SHP77 treated with DMSO at 0.1 percent for 48 hours (cell line): Measurements from ENCODE around the gene TANGO2.

ENCODE experiments used
- DNase-seq: peaks from one replicate; lab custom pipeline; 2025; lab: John Stamatoyannopoulos, UW

TANGO2 gene

DNA sequence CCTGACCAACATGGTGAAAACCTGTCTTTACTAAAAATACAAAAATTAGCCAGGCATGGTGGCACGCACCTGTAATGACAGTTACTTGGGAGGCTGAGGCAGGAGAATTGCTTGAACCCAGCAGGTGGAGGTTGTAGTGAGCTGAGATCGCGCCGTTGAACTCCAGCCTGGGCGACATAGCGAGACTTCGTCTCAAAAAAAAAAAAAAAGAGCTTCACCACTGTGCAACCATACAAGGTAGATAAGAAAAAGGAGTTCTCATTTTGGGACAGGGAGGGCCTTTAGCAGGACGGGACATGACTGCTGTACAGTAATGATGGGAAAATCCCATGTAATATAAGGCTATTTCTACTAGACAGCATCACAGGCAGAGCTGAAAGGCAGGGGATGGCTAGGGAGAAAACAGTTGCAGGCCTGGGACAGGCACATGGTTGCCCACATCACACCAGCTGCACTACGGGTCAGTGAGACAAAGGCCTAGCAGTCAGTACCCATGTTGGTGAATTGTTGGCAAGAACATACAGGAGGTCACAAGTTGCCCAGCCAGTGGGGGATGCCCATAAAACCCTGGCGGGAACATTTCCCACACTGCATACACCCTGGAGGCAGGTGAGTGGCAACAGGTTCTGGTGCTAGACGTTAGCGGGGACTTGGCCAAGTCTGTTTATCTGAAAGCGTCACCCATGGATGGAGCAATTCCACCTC, 5.4 kb downstream of the TANGO2 start:
- DNase-seq: no peak

GRCh38 chr22:20026996-20027601, 6.2 kb downstream of the TANGO2 start:
- DNase-seq: no peak

- no peak for DNase-seq
Observed at GRCh38 chr22:20027966-20028854, 7.3 kb downstream of the TANGO2 start.

GRCh38 chr22:20028855-20029549, 8.1 kb downstream of the TANGO2 start:
- DNase-seq: no peak

GRCh38 chr22:20029550-20030225, 8.8 kb downstream of the TANGO2 start:
- no peak for DNase-seq

- DNase-seq: no peak
Observed at GRCh38 chr22:20031732-20032406, 11.0 kb downstream of the TANGO2 start.

- no peak for DNase-seq
Observed at GRCh38 chr22:20032407-20032991, 11.6 kb downstream of the TANGO2 start.

- no peak for DNase-seq
Observed at GRCh38 chr22:20033045-20033706, 12.3 kb downstream of the TANGO2 start.

DNA sequence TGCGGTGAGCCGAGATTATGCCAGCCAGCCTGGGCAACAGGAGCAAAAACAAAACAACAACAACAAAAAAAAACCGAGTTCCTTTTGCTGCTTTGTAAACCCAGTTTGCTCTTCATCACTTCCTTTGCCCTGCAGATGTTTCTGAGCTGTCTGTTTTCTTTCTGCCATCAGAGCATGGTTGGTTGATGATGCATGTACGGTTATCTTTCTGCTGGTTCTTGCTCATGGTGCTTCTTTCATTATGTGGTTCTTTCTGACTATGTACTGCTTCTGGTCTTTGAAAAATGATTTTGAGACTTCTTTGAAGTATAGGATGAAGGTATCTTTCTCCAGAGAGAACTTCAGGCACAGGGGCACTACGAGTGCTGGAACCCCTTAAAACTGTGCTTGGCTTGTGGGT, 13.2 kb downstream of the TANGO2 start:
- DNase-seq: no peak

GRCh38 chr22:20035375-20036083, 14.6 kb downstream of the TANGO2 start:
- DNase-seq: no peak

DNA sequence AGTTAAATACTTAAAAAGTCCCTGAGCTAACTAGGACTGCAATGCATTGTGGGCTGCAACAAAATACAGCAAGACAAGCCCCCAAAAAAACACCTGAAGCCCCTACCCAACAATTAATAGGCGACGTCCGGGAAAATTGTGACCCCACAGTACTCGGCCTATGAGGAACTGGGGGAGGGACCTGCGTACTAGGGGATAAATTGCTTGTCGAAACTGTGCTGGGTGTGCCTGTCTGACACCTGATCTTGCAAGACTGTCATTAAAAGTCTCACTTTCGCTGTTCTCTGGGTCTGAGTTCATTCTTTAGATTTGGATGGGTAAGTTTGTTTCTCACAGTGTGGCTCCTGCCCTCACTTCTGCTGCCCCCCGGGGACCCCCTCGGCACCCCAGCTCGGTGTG, 15.2 kb downstream of the TANGO2 start:
- DNase-seq: no peak

GRCh38 chr22:20036535-20037392, 15.9 kb downstream of the TANGO2 start:
- DNase-seq: no peak

DNA sequence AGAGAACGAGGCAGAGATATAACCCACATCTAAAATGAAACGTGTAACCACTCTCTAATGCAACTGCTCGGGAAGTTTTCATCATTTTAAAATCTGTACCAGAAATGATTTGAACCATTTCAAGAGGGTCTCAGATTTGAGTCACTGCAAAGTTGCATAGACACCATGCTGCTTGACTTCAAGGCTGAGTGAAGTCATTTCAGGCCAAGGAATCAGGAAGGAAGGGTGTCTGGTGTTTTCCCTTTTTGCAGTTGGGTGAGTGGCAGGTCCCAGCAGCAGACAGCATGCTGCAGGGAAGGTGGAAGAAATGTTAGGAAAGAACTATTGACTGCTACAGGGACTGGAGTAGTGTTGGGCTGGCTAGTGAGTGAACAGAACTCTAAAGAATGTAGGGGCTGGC, 16.5 kb downstream of the TANGO2 start:
- DNase-seq: no peak

GRCh38 chr22:20038574-20038973, 17.7 kb downstream of the TANGO2 start:
- DNase-seq: no peak

DNA sequence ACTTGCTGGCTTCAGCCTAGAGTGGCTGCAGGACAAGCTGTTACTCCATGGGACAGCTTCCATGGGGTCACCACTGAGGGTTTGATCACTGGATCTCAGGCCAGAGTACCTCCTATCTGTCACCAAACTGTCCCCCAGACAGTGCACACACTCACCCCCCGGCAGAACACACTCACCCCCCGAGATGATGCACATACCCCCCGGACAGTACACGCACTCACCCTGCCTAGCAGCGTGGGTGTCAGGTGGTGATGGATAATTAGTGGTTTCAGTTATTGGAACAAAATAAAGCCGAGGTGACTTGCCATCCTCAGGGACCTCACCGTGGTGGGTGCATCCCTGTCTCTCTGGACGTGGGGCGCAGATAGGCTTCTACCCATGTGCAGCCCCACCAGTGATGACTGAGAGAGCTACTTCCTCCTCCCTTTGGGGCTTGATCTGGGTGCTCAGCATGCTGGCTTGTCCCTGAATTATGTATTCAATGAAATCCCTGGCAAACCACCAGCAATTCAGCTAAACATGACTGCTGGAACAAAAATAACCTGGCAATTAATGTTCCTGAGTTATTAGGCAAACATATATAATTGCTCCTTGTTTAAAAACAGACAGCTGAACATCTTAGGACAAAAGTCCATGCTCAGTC, 18.9 kb downstream of the TANGO2 start:
- DNase-seq: no peak

- DNase-seq: no peak
Observed at GRCh38 chr22:20040327-20041200, 19.7 kb downstream of the TANGO2 start.
